Hypothalamus (tissue), 51 donors: ENCODE measurements around the gene SLC25A46.
"Not testable (repeated sequence)": the region's sequence is repeated elsewhere in the genome, so short reads cannot be mapped to it uniquely, and the experiment has no call there.

Source experiments
- DNase-seq, 51 donors: peaks; one replicate each; lab custom pipeline; 2025; lab: John Stamatoyannopoulos, UW

The SLC25A46 gene

GRCh38 chr5:110753600-110753999 is 14.8 kb downstream of the SLC25A46 start:
- no peak for DNase-seq

DNA sequence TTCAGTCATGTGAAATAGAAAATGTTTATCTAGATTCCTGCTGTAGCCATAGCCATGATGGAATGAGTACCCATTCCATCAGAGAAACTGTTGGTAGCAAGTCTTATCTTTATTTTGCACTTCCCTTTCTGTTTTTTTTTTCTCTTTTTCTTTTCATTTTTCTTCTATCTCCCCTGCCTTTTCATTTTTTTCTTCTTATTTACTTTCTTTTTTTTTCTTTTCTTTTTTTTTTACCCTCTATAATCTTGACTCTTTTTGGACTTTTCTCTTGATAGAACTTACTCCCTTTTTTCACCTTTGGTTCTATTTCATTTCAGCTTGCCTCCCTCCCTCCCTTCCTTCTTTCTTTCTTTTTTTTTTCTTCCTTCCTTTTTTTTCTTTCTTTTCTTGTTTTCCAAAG is 15.4 kb downstream of the SLC25A46 start:
- no peak for DNase-seq

- DNase-seq = peak in 1 of 51 donors; percentile 18
These were observed 18.4 kb downstream of the SLC25A46 start for GRCh38 chr5:110757118-110757729.

GRCh38 chr5:110760158-110760557 is 21.4 kb downstream of the SLC25A46 start:
- no peak for DNase-seq

DNA sequence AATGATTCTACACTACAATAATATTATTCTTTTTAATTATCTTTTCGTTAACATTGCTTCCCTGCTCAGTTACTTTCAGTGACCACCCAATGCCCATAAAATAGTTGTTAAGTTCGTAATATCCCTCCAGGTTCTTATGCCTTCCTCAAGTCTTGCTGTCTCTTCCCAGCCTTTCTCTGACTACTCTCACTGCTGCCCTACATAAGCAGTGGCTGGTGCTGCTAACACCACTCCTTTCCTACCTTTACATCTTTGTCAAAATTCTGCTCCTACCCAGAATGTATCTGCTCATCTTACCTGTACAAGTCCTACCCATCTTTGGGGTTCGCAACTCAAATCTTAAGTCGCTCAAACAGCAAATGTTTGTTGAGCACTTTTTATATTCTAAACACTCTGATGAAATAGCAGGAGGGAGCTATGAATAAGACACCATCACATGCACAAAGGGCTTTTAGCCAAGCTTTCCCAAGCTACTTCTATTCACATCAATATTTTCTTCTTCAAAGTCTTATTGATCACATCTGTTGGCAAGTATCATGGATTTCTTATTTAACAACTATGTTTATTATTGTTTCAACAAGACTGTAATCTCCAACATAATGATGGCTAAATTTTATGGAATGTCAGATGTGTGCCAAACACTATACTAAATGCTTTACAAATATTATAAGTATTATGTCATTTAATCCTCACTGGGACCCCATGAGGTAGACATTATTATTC is 29.5 kb downstream of the SLC25A46 start:
- no peak for DNase-seq

DNA sequence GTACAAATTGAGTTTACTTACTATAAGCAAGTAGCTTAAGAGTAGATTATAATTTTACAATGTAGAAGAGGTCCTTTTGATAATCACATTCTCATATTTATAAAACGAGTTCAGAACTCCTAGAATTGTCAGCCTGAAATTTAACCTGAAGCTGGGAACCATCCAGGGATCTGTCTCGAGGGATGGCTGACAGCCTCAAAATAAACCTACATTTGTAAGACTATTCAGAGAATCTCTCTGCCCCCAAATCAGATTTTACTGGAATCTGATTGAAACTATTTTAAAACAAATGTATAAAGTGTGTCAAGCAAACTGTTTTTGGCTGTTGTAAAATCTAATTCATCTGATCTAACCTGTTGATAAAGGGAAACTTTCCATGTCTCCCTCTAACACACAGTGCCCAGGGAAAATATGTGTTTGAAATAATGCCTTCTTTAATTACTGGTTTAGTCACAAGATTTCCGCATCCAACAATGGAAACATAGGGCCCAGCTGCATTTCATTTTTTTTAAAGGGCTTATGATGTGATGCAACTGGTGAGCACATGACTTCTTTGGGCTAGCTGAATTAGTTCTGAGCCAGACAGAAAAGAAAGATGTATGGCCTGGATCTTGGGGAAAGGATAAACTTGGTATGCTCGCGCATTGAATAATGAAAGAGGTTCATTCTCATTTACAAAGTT is 30.3 kb downstream of the SLC25A46 start:
- no peak for DNase-seq

DNA sequence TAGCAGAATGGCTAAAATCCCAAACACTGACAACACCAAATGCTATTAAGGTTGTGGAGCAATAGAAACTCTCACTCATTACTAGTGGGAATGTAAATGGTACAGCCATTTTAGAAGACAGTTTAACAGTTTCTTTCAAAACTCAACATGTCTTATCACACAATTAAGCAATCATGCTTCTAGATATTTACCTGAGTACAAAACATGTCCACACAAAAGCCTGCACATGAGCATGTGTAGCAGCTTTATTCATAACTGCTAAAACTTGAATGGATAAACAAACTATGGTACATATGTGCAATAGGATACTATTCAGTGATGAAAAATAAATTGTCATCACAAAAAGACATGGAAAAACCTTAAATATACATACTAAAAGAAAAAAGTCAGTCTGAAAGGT is 31.5 kb downstream of the SLC25A46 start:
- DNase-seq = no peak

DNA sequence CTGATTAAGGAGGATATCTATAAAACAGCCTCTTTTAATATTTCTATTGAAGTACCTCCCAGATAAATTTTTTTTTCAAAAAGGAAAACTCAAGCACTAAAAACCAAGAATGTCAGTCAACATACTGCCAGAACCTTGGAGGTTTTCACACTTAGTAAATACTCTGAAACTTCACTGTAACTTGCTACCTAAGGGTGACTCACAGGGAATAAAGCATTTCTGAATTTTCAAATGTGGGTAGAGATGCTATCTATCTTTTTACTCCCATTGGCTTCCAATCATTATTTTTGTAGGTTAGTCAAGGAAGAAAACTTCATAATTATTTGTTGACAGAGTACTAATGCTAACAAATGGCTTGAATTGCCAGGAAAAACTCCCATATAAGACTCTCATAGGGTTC is 46.1 kb downstream of the SLC25A46 start:
- DNase-seq = no peak

GRCh38 chr5:110785356-110785755 is 46.5 kb downstream of the SLC25A46 start:
- DNase-seq = no peak

DNA sequence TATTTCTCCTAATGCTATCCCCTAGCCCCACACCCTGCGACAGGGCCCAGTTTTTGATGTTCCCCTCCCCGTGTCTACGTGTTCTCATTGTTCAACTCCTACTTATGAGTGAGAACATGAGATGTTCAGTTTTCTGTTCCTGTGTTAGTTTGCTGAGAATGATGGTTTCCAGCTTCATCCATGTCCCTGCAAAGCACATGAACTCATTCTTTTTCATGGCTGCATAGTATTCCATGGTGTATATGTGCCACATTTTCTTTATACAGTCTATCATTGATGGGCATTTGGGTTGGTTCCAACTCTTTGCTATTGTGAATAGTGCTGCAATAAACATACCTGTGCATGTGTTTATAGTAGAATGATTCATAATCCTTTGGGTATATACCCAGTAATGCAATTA is 49.2 kb downstream of the SLC25A46 start:
- not testable (repeated sequence) for DNase-seq

DNA sequence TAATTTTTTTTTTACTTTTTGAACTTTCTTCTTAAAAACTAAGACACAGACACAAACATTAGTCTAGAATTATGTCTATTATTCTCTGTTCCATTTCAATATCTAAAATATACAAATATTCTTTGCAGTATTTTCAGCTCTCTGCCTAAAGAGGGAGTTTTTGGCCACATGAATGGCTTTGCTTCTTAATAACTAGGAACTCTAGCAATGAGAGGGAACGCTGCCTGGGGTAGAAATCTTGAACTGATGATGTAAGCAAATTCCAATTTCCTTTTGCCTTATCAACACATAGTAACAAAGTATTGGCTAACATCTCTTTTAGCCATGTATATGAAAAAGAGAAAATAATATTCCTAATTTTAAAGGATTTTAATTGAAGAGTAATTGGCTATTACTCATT is 51.9 kb downstream of the SLC25A46 start:
- DNase-seq = no peak

GRCh38 chr5:110802998-110803397 is 64.2 kb downstream of the SLC25A46 start:
- no peak for DNase-seq

GRCh38 chr5:110803467-110804326 is 64.9 kb downstream of the SLC25A46 start:
- DNase-seq = no peak

DNA sequence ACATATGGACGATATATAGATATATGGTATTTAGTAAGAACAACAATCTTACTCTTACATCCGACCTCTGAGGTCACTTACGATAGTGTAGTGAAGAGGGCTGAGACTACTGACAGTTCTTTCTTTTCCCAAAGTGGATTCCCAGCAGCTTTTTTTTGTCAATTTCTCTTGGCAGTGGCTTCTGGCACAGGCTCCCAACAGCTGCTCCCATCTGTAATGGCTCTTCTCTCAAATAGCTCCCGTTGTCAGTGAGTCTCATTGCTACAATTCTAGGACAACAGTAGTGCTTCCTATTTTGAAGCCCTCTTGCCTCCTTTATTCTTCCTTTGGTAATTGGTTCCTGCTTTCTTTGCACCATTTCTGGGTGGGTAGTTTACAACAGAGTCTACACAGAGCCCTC is 68.4 kb downstream of the SLC25A46 start:
- DNase-seq = no peak

- DNase-seq = no peak
These were observed 70.2 kb downstream of the SLC25A46 start for GRCh38 chr5:110809006-110809405.
